Mesodermal cell (in vitro differentiated cells): ENCODE measurements around the gene SYNE1.
"Not testable (repeated sequence)": the region's sequence is repeated elsewhere in the genome, so short reads cannot be mapped to it uniquely, and the experiment has no call there.

ENCODE experiments used
- H3K27ac ChIP-seq: 2 replicates; pipeline ENCODE4 v1.7.0; 2013; ENCODE audit warnings: mild to moderate bottlenecking, low read depth, low read length, moderate library complexity; ENCODE audit not compliant: severe bottlenecking
- H3K36me3 ChIP-seq: 2 replicates; pipeline ENCODE4 v1.7.1; 2013; ENCODE audit warnings: mild to moderate bottlenecking, low read length, moderate library complexity; ENCODE audit not compliant: control insufficient read depth, insufficient read depth
- H3K4me1 ChIP-seq: one replicate; pipeline ENCODE4 v1.7.1; 2013; ENCODE audit warnings: mild to moderate bottlenecking, low read length; ENCODE audit not compliant: insufficient read depth, control insufficient read depth, poor library complexity, severe bottlenecking
- H3K4me3 ChIP-seq: 2 replicates; pipeline ENCODE4 v1.7.0; 2013; ENCODE audit warnings: low read length, control low read depth, mild to moderate bottlenecking; ENCODE audit not compliant: insufficient read depth, poor library complexity, severe bottlenecking; ENCODE audit errors: extremely low read depth
- H3K9me3 ChIP-seq: 2 replicates; pipeline ENCODE4 v1.7.1; 2013; ENCODE audit warnings: mild to moderate bottlenecking, low read length, moderate library complexity; ENCODE audit not compliant: control insufficient read depth
- WGBS, 2 experiments: methylation state at CpG; one replicate each; pipeline ENCODE4 v1.1.5; 2013; ENCODE audit warnings: missing lambda C conversion rate in 2 of 2; ENCODE audit not compliant: insufficient coverage in 2 of 2; 5-methylcytosine and 5-hydroxymethylcytosine counted together

Gene SYNE1

GRCh38 chr6:152648105-152648504 lies 10.9 kb upstream of the SYNE1 start:
- Histone ChIP-seq H3K4me1 (no peaks in the 10 kb centered on the region), H3K4me3 (no peak overlapping the region), H3K36me3 (no peaks in the 10 kb centered on the region), H3K9me3 (no peaks in the 10 kb centered on the region), H3K27ac (no peak overlapping the region)
- WGBS, 2 experiments, result 88% methylated on average over 2 of the region's 2 CpGs; no CpG with 5 or more reads in 1 of the 2 experiments

GRCh38 chr6:152646732-152647131 lies 9.6 kb upstream of the SYNE1 start:
- not testable (repeated sequence) for H3K36me3 ChIP-seq, H3K9me3 ChIP-seq, H3K27ac ChIP-seq, H3K4me1 ChIP-seq, H3K4me3 ChIP-seq
- WGBS, 2 experiments, result 79 to 97% methylated on average over 4 of the region's 4 CpGs

- 47 to 52% methylated on average over 5 to 6 of the region's 8 CpGs for WGBS, 2 experiments
- H3K9me3 ChIP-seq, result no peaks in the 10 kb centered on the region
- H3K4me1 ChIP-seq, result no peaks in the 10 kb centered on the region
- H3K27ac ChIP-seq, result no peak overlapping the region
- H3K36me3 ChIP-seq, result no peaks in the 10 kb centered on the region
- H3K4me3 ChIP-seq, result no peak overlapping the region
These were observed 5.6 kb upstream of the SYNE1 start for GRCh38 chr6:152642578-152643375.

GRCh38 chr6:152636609-152637295 lies 410 bp downstream of the SYNE1 start:
- no peaks in the 10 kb centered on the region for H3K36me3 ChIP-seq
- H3K4me3 ChIP-seq, result peak overlapping the region; percentile 54
- no peaks in the 10 kb centered on the region for H3K4me1 ChIP-seq
- no peak overlapping the region for H3K27ac ChIP-seq
- 0% methylated on average over 42 to 52 of the region's 72 CpGs for WGBS, 2 experiments
- H3K9me3 ChIP-seq, result no peaks in the 10 kb centered on the region

GRCh38 chr6:152636021-152636608 lies 1.0 kb downstream of the SYNE1 start:
- H3K27ac ChIP-seq, result no peak overlapping the region

GRCh38 chr6:152634773-152635172 lies 2.4 kb downstream of the SYNE1 start:
- H3K4me1 ChIP-seq, result no peaks in the 10 kb centered on the region
- no peaks in the 10 kb centered on the region for H3K36me3 ChIP-seq
- no peaks in the 10 kb centered on the region for H3K9me3 ChIP-seq
- H3K27ac ChIP-seq, result no peak overlapping the region
- WGBS, 2 experiments, result 80 to 83% methylated on average over 1 to 3 of the region's 3 CpGs
- no peak overlapping the region for H3K4me3 ChIP-seq

More at GRCh38 chr6:152636021-152636608, 1.0 kb downstream of the SYNE1 start:
- no peaks in the 10 kb centered on the region for H3K9me3 ChIP-seq
- peak overlapping the region; percentile 54 for H3K4me3 ChIP-seq
- no peaks in the 10 kb centered on the region for H3K4me1 ChIP-seq
- 0 to 3% methylated on average over 5 to 11 of the region's 20 CpGs for WGBS, 2 experiments
- H3K36me3 ChIP-seq, result no peaks in the 10 kb centered on the region

- Histone ChIP-seq H3K9me3 (no peaks in the 10 kb centered on the region), H3K27ac (no peak overlapping the region), H3K4me3 (no peak overlapping the region), H3K36me3 (no peaks in the 10 kb centered on the region), H3K4me1 (no peaks in the 10 kb centered on the region)
- 100% methylated on average over 1 of the region's 2 CpGs; no CpG with 5 or more reads in 1 of the 2 experiments for WGBS, 2 experiments
These were observed 4.9 kb downstream of the SYNE1 start for GRCh38 chr6:152632121-152632782.

- no peaks in the 10 kb centered on the region for H3K9me3 ChIP-seq
- no peaks in the 10 kb centered on the region for H3K36me3 ChIP-seq
- H3K4me3 ChIP-seq, result no peak overlapping the region
- no peak overlapping the region for H3K27ac ChIP-seq
- 91 to 100% methylated on average over 3 of the region's 3 CpGs for WGBS, 2 experiments
- H3K4me1 ChIP-seq, result no peaks in the 10 kb centered on the region
These were observed 5.8 kb downstream of the SYNE1 start for GRCh38 chr6:152631376-152631775.

GRCh38 chr6:152630832-152631231 lies 6.3 kb downstream of the SYNE1 start:
- H3K4me3 ChIP-seq, result no peak overlapping the region
- whole genome bisulfite sequencing, 2 experiments, result 57 to 67% methylated on average over 1 of the region's 1 CpG
- H3K4me1 ChIP-seq, result no peaks in the 10 kb centered on the region
- no peaks in the 10 kb centered on the region for H3K36me3 ChIP-seq
- no peaks in the 10 kb centered on the region for H3K9me3 ChIP-seq
- H3K27ac ChIP-seq, result no peak overlapping the region

- Histone ChIP-seq H3K36me3 (no peaks in the 10 kb centered on the region), H3K9me3 (no peaks in the 10 kb centered on the region)
These were observed 11.9 kb downstream of the SYNE1 start for GRCh38 chr6:152625213-152625612.

More at GRCh38 chr6:152625213-152625612, 11.9 kb downstream of the SYNE1 start:
- whole genome bisulfite sequencing, 2 experiments, result no CpG with 5 or more reads among the region's 2 CpGs
- no peak overlapping the region for H3K27ac ChIP-seq
- no peak overlapping the region for H3K4me3 ChIP-seq
- no peaks in the 10 kb centered on the region for H3K4me1 ChIP-seq
